IMR-90 (cell line): ENCODE measurements around the gene NPIPA2. TPM values are rescaled to one million over a fixed set of nuclear protein-coding genes. Genes with fewer than 3 reads are reported as not detected.
"Not testable (repeated sequence)": the region's sequence is repeated elsewhere in the genome, so short reads cannot be mapped to it uniquely, and the experiment has no call there.

Experiments used
- ATAC-seq: fragments of 200-7000 bp; cut with Tn5 transposase; 2 replicates; pipeline ENCODE4 v1.9.1; 2020; ENCODE audit warnings: low read depth, mild to moderate bottlenecking, moderate library complexity
- BruUV-seq: library from RNA; stranded (reverse); fragments of 400-500 nt; replicated peaks from 2 replicates; lab custom pipeline; 2021; lab: Mats Ljungman, UMichigan
- CTCF ChIA-PET: fragments of 300-600 bp; formaldehyde crosslinking; extraction: SDS; loops from one replicate; lab custom pipeline; 2021; ENCODE audit warnings: antibody characterized with exemption; lab: Yijun Ruan, JAX
- POLR2A ChIA-PET: fragments of 300-600 bp; sonication (Branson Sonifier 250); formaldehyde crosslinking; loops from one replicate; lab custom pipeline; 2022; ENCODE audit warnings: antibody characterized with exemption; ENCODE audit not compliant: unreplicated experiment; lab: Charles Lee
- DNase-seq: peaks from one replicate; pipeline ENCODE4 v3.0.0; 2013
- H2AFZ ChIP-seq: replicated peaks from 2 replicates; pipeline ENCODE3; 2013; ENCODE audit warnings: low read length, mild to moderate bottlenecking; ENCODE audit not compliant: poor library complexity
- H2AK5ac ChIP-seq: 2 replicates; pipeline ENCODE4 v1.6.1; 2013; ENCODE audit warnings: low read depth, low read length, inconsistent platforms
- H2AK9ac ChIP-seq: replicated peaks from 2 replicates; pipeline ENCODE3; 2013; ENCODE audit warnings: mild to moderate bottlenecking, low read depth, low read length, moderate library complexity; ENCODE audit not compliant: poor library complexity
- H2BK120ac ChIP-seq: 2 replicates; pipeline ENCODE4 v1.6.1; 2013; ENCODE audit warnings: low read depth, low read length, inconsistent platforms
- H2BK15ac ChIP-seq: 3 replicates; pipeline ENCODE4 v1.6.1; 2013; ENCODE audit warnings: low read depth, low read length, inconsistent platforms
- H2BK20ac ChIP-seq: 2 replicates; pipeline ENCODE4 v1.6.1; 2013; ENCODE audit warnings: low read depth, mild to moderate bottlenecking, inconsistent platforms, low read length, moderate library complexity
- H2BK5ac ChIP-seq: 2 replicates; pipeline ENCODE4 v1.6.1; 2013; ENCODE audit warnings: mild to moderate bottlenecking, low read depth, low read length, inconsistent platforms; ENCODE audit not compliant: poor library complexity, severe bottlenecking
- H3K14ac ChIP-seq: replicated peaks from 2 replicates; pipeline ENCODE4 v1.6.1; 2013; ENCODE audit warnings: low read depth, low read length, inconsistent platforms
- H3K18ac ChIP-seq: 2 replicates; pipeline ENCODE4 v1.6.1; 2013; ENCODE audit warnings: low read depth, low read length, control low read depth
- H3K23ac ChIP-seq: 2 replicates; pipeline ENCODE4 v1.6.1; 2013; ENCODE audit warnings: low read depth, low read length, inconsistent platforms
- H3K27ac ChIP-seq: 2 replicates; pipeline ENCODE4 v1.5.1; 2013; ENCODE audit warnings: mild to moderate bottlenecking, control low read depth, low read length; ENCODE audit not compliant: insufficient read depth
- H3K27me3 ChIP-seq: 2 replicates; pipeline ENCODE4 v1.6.1; 2013; ENCODE audit warnings: low read length; ENCODE audit not compliant: control insufficient read depth, insufficient read depth
- H3K36me3 ChIP-seq: 2 replicates; pipeline ENCODE4 v1.6.1; 2013; ENCODE audit warnings: low read length, mixed read lengths; ENCODE audit not compliant: control insufficient read depth, insufficient read depth
- H3K4ac ChIP-seq: 2 replicates; pipeline ENCODE4 v1.6.1; 2013; ENCODE audit warnings: low read depth, low read length, inconsistent platforms
- H3K4me1 ChIP-seq: 2 replicates; pipeline ENCODE4 v1.6.1; 2013; ENCODE audit warnings: low read length, mixed read lengths; ENCODE audit not compliant: control insufficient read depth, insufficient read depth
- H3K4me2 ChIP-seq: 2 replicates; pipeline ENCODE4 v1.6.1; 2013; ENCODE audit warnings: low read depth, mild to moderate bottlenecking, control low read depth, low read length, moderate library complexity
- H3K4me3 ChIP-seq: 2 replicates; pipeline ENCODE4 v1.5.1; 2013; ENCODE audit warnings: low read depth, mild to moderate bottlenecking, control low read depth, low read length, moderate library complexity; ENCODE audit not compliant: insufficient read depth
- H3K56ac ChIP-seq: 2 replicates; pipeline ENCODE4 v1.6.1; 2013; ENCODE audit warnings: low read length, inconsistent platforms; ENCODE audit not compliant: insufficient read depth; ENCODE audit errors: extremely low read depth
- H3K79me1 ChIP-seq, 2 experiments: 2 replicates each; pipeline ENCODE4 v1.6.1; 2013; ENCODE audit warnings: low read length in 2 of 2, inconsistent platforms in 1 of 2, low read depth in 1 of 2
- H3K9ac ChIP-seq: 2 replicates; pipeline ENCODE4 v1.6.1; 2013; ENCODE audit warnings: low read depth, low read length, control low read depth
- H3K9me1 ChIP-seq: 2 replicates; pipeline ENCODE4 v1.6.1; 2013; ENCODE audit warnings: low read length, inconsistent platforms; ENCODE audit not compliant: insufficient read depth
- H3K9me3 ChIP-seq: 2 replicates; pipeline ENCODE4 v1.6.1; 2013; ENCODE audit warnings: low read length; ENCODE audit not compliant: control insufficient read depth, insufficient read depth
- H4K20me1 ChIP-seq: 2 replicates; pipeline ENCODE4 v1.6.1; 2013; ENCODE audit warnings: low read length, inconsistent platforms; ENCODE audit not compliant: insufficient read depth
- H4K5ac ChIP-seq: 2 replicates; pipeline ENCODE4 v1.6.1; 2013; ENCODE audit warnings: mild to moderate bottlenecking, low read depth, low read length, control low read depth
- H4K8ac ChIP-seq, 2 experiments: 2 replicates each; pipeline ENCODE4 v1.6.1; 2013; ENCODE audit warnings: low read depth in 2 of 2, low read length in 2 of 2, control low read depth in 1 of 2, inconsistent platforms in 1 of 2
- H4K91ac ChIP-seq: 2 replicates; pipeline ENCODE4 v1.6.1; 2013; ENCODE audit warnings: low read depth, low read length, inconsistent platforms; ENCODE audit not compliant: insufficient read depth
- WGBS, 2 experiments: methylation state at CpG; one replicate each; pipeline versions ENCODE4 v1.1.5 to v1.1.7; 2013; ENCODE audit warnings: missing lambda C conversion rate in 2 of 2; ENCODE audit not compliant: insufficient read length in 1 of 2; ENCODE audit errors: extremely low coverage in 2 of 2; 5-methylcytosine and 5-hydroxymethylcytosine counted together
- dilution Hi-C: fragments of 300-500 bp; cut with HindIII; formaldehyde crosslinking; loops from one replicate; pipeline ENCODE4 v1.14.3; 2018; ENCODE audit warnings: low sequenced_read_pairs; ENCODE audit not compliant: unreplicated experiment
- in situ Hi-C: fragments of 300-500 bp; cut with MboI; formaldehyde crosslinking; loops from 3 replicates; pipeline ENCODE4 v1.14.3; 2019; ENCODE audit warnings: low sequenced_read_pairs, inconsistent platforms, mixed read lengths
- intact Hi-C: fragments of 100-400 bp; cut with micrococcal nuclease; formaldehyde crosslinking; loops from 2 replicates; pipeline ENCODE4 v1.10.0; 2022
- polyA plus RNA-seq, 3 experiments: library from polyadenylated mRNA; depleted of rRNA; stranded (reverse); fragments of >200 nt; gene quantifications; 2 replicates each; pipeline ENCODE4 v1.2.3, GENCODE V29; 2012; ENCODE audit warnings: low replicate concordance in 1 of 3
- total RNA-seq: library from RNA; depleted of rRNA; stranded (reverse); fragments of >200 nt; gene quantifications from 2 replicates; pipeline ENCODE4 v1.2.3, GENCODE V29; 2012

NPIPA2 gene
- total and polyA plus RNA-seq, 2 of the 4 experiments (the other 2 are of a cell fraction): 0.27 TPM; not detected in 1

- H2AK5ac ChIP-seq, ATAC-seq, H3K79me1 ChIP-seq, dilution Hi-C loops, H3K36me3 ChIP-seq, in situ Hi-C loops, H3K9me1 ChIP-seq, H3K18ac ChIP-seq, H3K56ac ChIP-seq, BruUV-seq, H3K27ac ChIP-seq, H3K4me2 ChIP-seq, H4K20me1 ChIP-seq, H2AFZ ChIP-seq, H3K23ac ChIP-seq, H3K9me3 ChIP-seq, H2BK120ac ChIP-seq, H3K27me3 ChIP-seq, H2BK20ac ChIP-seq, DNase-seq, CTCF ChIA-PET, H3K9ac ChIP-seq, H2AK9ac ChIP-seq, H2BK15ac ChIP-seq, POLR2A ChIA-PET, H3K4me3 ChIP-seq, H4K8ac ChIP-seq, intact Hi-C loops, H3K4ac ChIP-seq, H3K4me1 ChIP-seq, H4K5ac ChIP-seq, H3K14ac ChIP-seq, H2BK5ac ChIP-seq, H4K91ac ChIP-seq: not testable (repeated sequence)
- WGBS, 2 experiments: no CpG with 5 or more reads among the region's 2 CpGs
Measured at GRCh38 chr16:14797558-14797957, 55.2 kb downstream of the NPIPA2 start.

DNA sequence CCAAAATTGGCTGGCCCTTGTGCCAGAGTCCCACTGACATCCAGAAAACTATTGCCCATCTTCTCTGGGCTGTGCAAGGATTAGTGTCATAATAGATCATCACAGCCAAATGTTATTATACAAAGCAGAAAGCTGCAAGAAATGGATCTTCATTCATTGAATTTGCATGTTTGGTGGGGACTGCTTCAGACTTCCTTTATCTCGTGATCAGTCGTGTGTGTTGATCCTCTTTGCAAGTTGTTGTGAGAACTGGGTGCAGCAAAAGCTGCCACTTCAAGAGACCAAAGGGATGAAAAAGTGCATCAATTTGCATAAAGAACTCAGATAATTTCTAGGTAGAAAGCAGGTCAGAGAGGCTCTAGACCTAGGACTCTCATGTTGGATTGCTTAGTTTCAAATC lies 61.2 kb downstream of the NPIPA2 start:
- H2BK5ac ChIP-seq, H3K18ac ChIP-seq, dilution Hi-C loops, H3K36me3 ChIP-seq, H4K8ac ChIP-seq, H3K9me1 ChIP-seq, H3K14ac ChIP-seq, H3K27me3 ChIP-seq, CTCF ChIA-PET, H2BK20ac ChIP-seq, H2BK15ac ChIP-seq, H2AK9ac ChIP-seq, H3K4ac ChIP-seq, H3K9ac ChIP-seq, H3K27ac ChIP-seq, H3K9me3 ChIP-seq, H2AK5ac ChIP-seq, BruUV-seq, H4K91ac ChIP-seq, DNase-seq, POLR2A ChIA-PET, H2BK120ac ChIP-seq, H3K56ac ChIP-seq, H3K4me2 ChIP-seq, in situ Hi-C loops, ATAC-seq, H2AFZ ChIP-seq, H3K4me1 ChIP-seq, H3K23ac ChIP-seq, H3K4me3 ChIP-seq, H3K79me1 ChIP-seq, H4K20me1 ChIP-seq, intact Hi-C loops, H4K5ac ChIP-seq: not testable (repeated sequence)
- WGBS, 2 experiments: no CpG with 5 or more reads among the region's 2 CpGs
